Caco-2 (cell line): ENCODE data around the gene SEMA3A. TPM values are rescaled to one million over a fixed set of nuclear protein-coding genes. Genes with fewer than 3 reads are reported as not detected.
"Not testable (repeated sequence)": the region's sequence is repeated elsewhere in the genome, so short reads cannot be mapped to it uniquely, and the experiment has no call there.

Experiments used
- BruUV-seq: library from RNA; stranded (reverse); fragments of 400-500 nt; replicated peaks from 2 replicates; lab custom pipeline; 2021; lab: Mats Ljungman, UMichigan
- CTCF ChIA-PET: fragments of 300-600 bp; sonication (Branson Sonifier 250); formaldehyde crosslinking; loops from one replicate; lab custom pipeline; 2022; ENCODE audit warnings: antibody characterized with exemption; lab: Charles Lee
- POLR2A ChIA-PET: fragments of 300-600 bp; sonication (Branson Sonifier 250); formaldehyde crosslinking; loops from one replicate; lab custom pipeline; 2022; ENCODE audit warnings: antibody characterized with exemption; lab: Charles Lee
- DNase-seq, 2 experiments: peaks; one replicate each; pipeline versions ENCODE4 v3.0.0 to v3.0.0-alpha.2; 2020 to 2022
- H3K27me3 ChIP-seq: replicated peaks from 2 replicates; pipeline ENCODE4 v1.6.0; 2011; ENCODE audit warnings: low read length; ENCODE audit not compliant: control insufficient read depth, insufficient read depth
- H3K36me3 ChIP-seq: 2 replicates; pipeline ENCODE4 v1.5.1; 2011; ENCODE audit warnings: low read length; ENCODE audit not compliant: control insufficient read depth, insufficient read depth
- H3K4me1 ChIP-seq: fragments of 250-450 bp; sonication (Bioruptor Pico); 2 replicates; pipeline ENCODE4 v1.5.1; 2020; ENCODE audit warnings: mild to moderate bottlenecking
- H3K4me3 ChIP-seq: 2 replicates; pipeline ENCODE4 v1.5.1; 2011; ENCODE audit warnings: low read depth, mild to moderate bottlenecking, control low read depth, low read length
- H3K9me3 ChIP-seq: fragments of 250-450 bp; sonication (Bioruptor Pico); 2 replicates; pipeline ENCODE4 v1.5.1; 2020; ENCODE audit warnings: mild to moderate bottlenecking, moderate library complexity
- H3K27ac Mint-ChIP-seq: one replicate; pipeline ENCODE4 v1.8.0; 2022; ENCODE audit warnings: mixed read lengths; ENCODE audit not compliant: unreplicated experiment
- H3K27me3 Mint-ChIP-seq: one replicate; pipeline ENCODE4 v1.8.0; 2022; ENCODE audit warnings: mixed read lengths; ENCODE audit not compliant: insufficient read depth, unreplicated experiment
- H3K36me3 Mint-ChIP-seq: one replicate; pipeline ENCODE4 v1.8.0; 2022; ENCODE audit warnings: mild to moderate bottlenecking, mixed read lengths; ENCODE audit not compliant: insufficient read depth, unreplicated experiment
- H3K4me1 Mint-ChIP-seq: one replicate; pipeline ENCODE4 v1.8.0; 2022; ENCODE audit warnings: low read depth, mixed read lengths; ENCODE audit not compliant: unreplicated experiment
- H3K4me3 Mint-ChIP-seq: one replicate; pipeline ENCODE4 v1.8.0; 2022; ENCODE audit warnings: mild to moderate bottlenecking, moderate library complexity, mixed read lengths; ENCODE audit not compliant: unreplicated experiment
- H3K9me3 Mint-ChIP-seq: one replicate; pipeline ENCODE4 v1.8.0; 2022; ENCODE audit warnings: mixed read lengths; ENCODE audit not compliant: unreplicated experiment
- intact Hi-C: fragments of 100-400 bp; cut with micrococcal nuclease; formaldehyde crosslinking; loops from one replicate; pipeline ENCODE4 v1.10.0; 2022; ENCODE audit not compliant: unreplicated experiment
- total RNA-seq: library from RNA; stranded (reverse); gene quantifications from 2 replicates; pipeline ENCODE4 v1.2.3, GENCODE V29; 2022
- TF ChIP-seq, protein P1 (sequence below), 2 experiments: fragments of 200-600 bp in 1 of 2; IDR thresholded peaks; 1 replicate in 1 of 2; 2 replicates in 1 of 2; pipeline versions ENCODE4 v1.5.1 to v1.8.0; 2011 to 2022; ENCODE audit warnings: antibody characterized with exemption in 1 of 2, control low read depth in 1 of 2, inconsistent platforms in 1 of 2, low read depth in 1 of 2, low read length in 1 of 2, mild to moderate bottlenecking in 1 of 2, moderate library complexity in 1 of 2; ENCODE audit not compliant: insufficient read depth in 1 of 2, severe bottlenecking in 1 of 2, unreplicated experiment in 1 of 2

The SEMA3A gene
- total RNA-seq, 1 experiment from 2014 or later: 55.1 TPM

DNA sequence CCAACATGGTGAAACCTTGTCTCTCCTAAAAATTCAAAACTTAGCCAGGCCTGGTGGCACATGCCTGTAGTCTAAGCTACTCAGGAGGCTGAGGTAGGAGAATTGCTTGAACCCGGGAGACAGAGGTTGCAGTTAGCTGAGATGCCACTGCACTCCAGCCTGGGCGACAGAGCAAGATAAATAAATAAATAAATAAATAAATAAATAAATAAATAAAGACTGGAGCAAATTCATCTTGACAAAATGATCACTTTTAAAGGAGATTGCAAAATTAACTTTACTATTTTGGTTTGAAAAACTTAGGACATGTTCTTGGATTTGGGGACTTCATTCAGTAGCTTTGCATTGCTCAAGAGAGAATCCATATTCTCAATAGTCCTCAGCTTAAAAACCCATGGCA, 137.0 kb downstream of the SEMA3A start:
- H3K4me1 ChIP-seq: peaks cover 53% of the 10 kb centered on the region
- H3K4me3 Mint-ChIP-seq: no peak overlapping the region
- TF ChIP-seq, protein P1, sequence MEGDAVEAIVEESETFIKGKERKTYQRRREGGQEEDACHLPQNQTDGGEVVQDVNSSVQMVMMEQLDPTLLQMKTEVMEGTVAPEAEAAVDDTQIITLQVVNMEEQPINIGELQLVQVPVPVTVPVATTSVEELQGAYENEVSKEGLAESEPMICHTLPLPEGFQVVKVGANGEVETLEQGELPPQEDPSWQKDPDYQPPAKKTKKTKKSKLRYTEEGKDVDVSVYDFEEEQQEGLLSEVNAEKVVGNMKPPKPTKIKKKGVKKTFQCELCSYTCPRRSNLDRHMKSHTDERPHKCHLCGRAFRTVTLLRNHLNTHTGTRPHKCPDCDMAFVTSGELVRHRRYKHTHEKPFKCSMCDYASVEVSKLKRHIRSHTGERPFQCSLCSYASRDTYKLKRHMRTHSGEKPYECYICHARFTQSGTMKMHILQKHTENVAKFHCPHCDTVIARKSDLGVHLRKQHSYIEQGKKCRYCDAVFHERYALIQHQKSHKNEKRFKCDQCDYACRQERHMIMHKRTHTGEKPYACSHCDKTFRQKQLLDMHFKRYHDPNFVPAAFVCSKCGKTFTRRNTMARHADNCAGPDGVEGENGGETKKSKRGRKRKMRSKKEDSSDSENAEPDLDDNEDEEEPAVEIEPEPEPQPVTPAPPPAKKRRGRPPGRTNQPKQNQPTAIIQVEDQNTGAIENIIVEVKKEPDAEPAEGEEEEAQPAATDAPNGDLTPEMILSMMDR (IDR thresholded peaks at IDR 0.05; ENCODE audit: insufficient read depth in 1 of 2, low read depth in 1 of 2, low read length in 1 of 2, severe bottlenecking in 1 of 2, unreplicated experiment in 1 of 2): no peak
- ChIA-PET CTCF (no interaction called here), POLR2A (no interaction called here)
- no peaks in the 10 kb centered on the region for H3K36me3 ChIP-seq
- no peak overlapping the region for H3K4me3 ChIP-seq
- peaks cover 32% of the 10 kb centered on the region for H3K36me3 Mint-ChIP-seq
- intact Hi-C loops: no loop called here
- no peak for DNase-seq
- H3K9me3 Mint-ChIP-seq: no peaks in the 10 kb centered on the region
- peaks cover 7% of the 10 kb centered on the region; the same call in 1 of the 2 replicates for H3K9me3 ChIP-seq
- H3K27ac Mint-ChIP-seq: no peak overlapping the region
- H3K4me1 Mint-ChIP-seq: peaks cover 16% of the 10 kb centered on the region
- BruUV-seq: no TSS peak
- H3K27me3 ChIP-seq: no peaks in the 10 kb centered on the region
- no peaks in the 10 kb centered on the region for H3K27me3 Mint-ChIP-seq

DNA sequence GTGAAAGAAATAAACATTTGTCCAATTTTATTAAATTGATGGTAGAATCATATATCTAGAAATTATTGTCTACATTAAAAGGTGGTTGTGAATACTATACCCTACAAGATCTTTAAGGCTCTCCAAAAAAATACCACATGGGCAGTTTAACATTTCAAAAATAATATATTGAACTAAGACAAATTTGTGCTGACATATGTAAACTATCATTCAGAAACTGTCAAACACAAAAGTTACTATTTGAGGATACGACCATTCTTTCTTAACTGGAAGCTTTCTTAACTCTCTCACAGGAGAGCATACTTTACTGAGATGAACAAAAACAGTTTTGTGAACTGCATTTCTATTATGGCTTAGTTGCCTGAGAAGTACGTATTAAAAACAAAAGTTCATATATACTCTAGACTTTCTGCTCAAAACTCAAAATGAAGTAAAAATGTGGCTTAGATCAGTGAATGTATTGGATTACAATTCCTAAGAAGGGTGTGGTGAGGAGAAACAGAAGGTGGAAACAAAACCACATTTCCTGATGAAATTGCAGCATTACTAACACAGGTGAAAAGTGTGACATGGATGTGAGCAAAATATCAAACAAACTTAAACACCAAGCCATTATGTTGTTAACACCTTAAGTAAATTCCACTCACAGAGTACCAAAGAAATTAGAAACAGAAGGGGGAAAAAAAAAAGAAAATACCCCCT, 138.5 kb downstream of the SEMA3A start:
- H3K36me3 ChIP-seq: no peaks in the 10 kb centered on the region
- BruUV-seq: no TSS peak
- DNase-seq: no peak
- peaks cover 44% of the 10 kb centered on the region for H3K4me1 ChIP-seq
- H3K9me3 ChIP-seq: peaks cover 7% of the 10 kb centered on the region; the same call in 1 of the 2 replicates
- ChIA-PET CTCF (no interaction called here), POLR2A (no interaction called here)
- H3K27me3 ChIP-seq: no peaks in the 10 kb centered on the region
- H3K4me3 ChIP-seq: no peak overlapping the region
- intact Hi-C loops: no loop called here
- Mint-ChIP-seq H3K4me3 (no peak overlapping the region), H3K36me3 (peaks cover 33% of the 10 kb centered on the region), H3K27me3 (no peaks in the 10 kb centered on the region), H3K27ac (peak overlapping the region; percentile 41), H3K9me3 (no peaks in the 10 kb centered on the region), H3K4me1 (peaks cover 16% of the 10 kb centered on the region)
- TF ChIP-seq, protein P1 (IDR thresholded peaks at IDR 0.05; ENCODE audit: insufficient read depth in 1 of 2, low read depth in 1 of 2, low read length in 1 of 2, severe bottlenecking in 1 of 2, unreplicated experiment in 1 of 2): no peak

DNA sequence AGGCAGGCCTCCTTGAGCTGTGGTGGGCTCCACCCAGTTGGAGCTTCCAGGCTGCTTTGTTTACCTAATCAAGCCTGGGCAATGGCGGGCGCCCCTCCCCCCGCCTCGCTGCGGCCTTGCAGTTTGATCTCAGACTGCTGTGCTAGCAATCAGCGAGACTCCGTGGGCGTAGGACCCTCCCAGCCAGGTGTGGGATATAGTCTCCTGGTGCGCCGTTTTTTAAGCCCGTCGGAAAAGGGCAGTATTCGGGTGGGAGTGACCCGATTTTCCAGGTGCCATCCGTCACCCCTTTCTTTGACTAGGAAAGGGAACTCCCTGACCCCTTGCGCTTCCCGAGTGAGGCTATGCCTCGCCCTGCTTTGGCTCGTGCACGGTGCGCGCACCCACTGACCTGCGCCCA, 139.4 kb downstream of the SEMA3A start:
- Mint-ChIP-seq H3K36me3 (peaks cover 33% of the 10 kb centered on the region), H3K4me1 (peaks cover 11% of the 10 kb centered on the region)
- DNase-seq, H3K27ac Mint-ChIP-seq, H3K9me3 ChIP-seq, POLR2A ChIA-PET, H3K36me3 ChIP-seq, H3K4me3 ChIP-seq, H3K27me3 ChIP-seq, BruUV-seq, intact Hi-C loops, H3K27me3 Mint-ChIP-seq, CTCF ChIA-PET, H3K4me3 Mint-ChIP-seq, H3K9me3 Mint-ChIP-seq: not testable (repeated sequence)
- peaks cover 35% of the 10 kb centered on the region for H3K4me1 ChIP-seq
